NCI-H146 (cell line): ENCODE data around the gene SETD3.

Source experiments
- DNase-seq: peaks from one replicate; lab custom pipeline; 2025; lab: John Stamatoyannopoulos, UW

The SETD3 gene

DNA sequence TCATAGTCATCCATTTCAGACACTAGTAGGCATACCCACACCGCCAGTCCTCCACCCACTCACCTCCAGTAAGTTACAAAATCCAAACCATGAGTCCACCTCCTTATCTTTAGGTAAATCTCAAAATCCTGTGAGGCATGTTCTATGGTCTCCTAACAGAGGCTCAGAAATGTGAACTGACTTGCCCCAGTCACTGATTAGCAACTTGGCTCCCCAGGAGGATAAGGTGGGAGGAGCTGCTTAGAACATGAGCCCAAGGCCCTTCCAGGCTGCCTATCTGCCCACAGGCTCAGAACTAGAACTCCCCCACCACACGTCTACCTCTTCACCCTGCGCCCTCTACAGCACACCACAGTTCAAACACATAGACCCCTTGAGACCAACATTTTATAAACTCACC, 19.9 kb downstream of the SETD3 start:
- no peak for DNase-seq

GRCh38 chr14:99459481-99460100, 21.1 kb downstream of the SETD3 start:
- no peak for DNase-seq

GRCh38 chr14:99454246-99454645, 26.4 kb downstream of the SETD3 start:
- DNase-seq = no peak

- no peak for DNase-seq
Observed at GRCh38 chr14:99452968-99453367, 27.7 kb downstream of the SETD3 start.

GRCh38 chr14:99451234-99451633, 29.4 kb downstream of the SETD3 start:
- DNase-seq = no peak

- no peak for DNase-seq
Observed at GRCh38 chr14:99450266-99450665, 30.4 kb downstream of the SETD3 start.

- DNase-seq = no peak
Observed at GRCh38 chr14:99447739-99448138, 32.9 kb downstream of the SETD3 start.

- DNase-seq = no peak
Observed at GRCh38 chr14:99445931-99446330, 34.7 kb downstream of the SETD3 start.

GRCh38 chr14:99441918-99442317, 38.7 kb downstream of the SETD3 start:
- DNase-seq = no peak

DNA sequence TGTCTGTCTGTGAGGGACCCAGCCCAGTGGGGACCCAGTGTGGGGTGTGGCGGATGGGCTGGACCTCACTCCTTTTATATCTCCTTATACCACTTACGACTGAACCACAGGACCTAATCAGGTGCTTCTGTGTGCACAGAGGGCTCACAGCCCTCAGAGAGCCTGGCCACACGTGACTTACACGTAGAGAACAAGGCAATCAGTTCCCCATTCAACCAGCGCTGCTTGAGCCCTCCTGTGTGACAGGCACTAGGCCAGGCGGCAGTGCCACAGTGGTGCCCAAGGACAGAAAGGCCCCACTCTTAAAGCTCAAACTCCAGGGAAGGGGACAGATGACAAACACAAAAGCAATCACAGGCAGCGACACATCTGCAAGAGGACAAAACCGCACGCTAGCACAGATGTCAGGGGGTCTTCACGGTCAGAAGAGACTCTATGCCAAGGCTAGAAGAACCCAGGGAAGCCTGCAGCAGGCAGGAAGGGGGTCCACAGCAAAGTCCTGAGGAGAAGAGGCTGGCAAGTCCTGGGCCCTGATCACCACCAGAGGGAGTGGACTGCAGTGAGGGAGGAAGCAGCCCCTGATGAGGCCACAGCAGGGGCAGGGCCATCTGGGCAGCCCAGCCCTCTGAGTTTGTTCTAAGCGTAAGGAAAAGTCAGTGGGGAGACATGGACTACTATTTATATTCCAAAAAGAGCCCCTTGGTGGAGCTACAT, 39.3 kb downstream of the SETD3 start:
- DNase-seq = no peak

GRCh38 chr14:99440278-99440677, 40.4 kb downstream of the SETD3 start:
- no peak for DNase-seq

- DNase-seq = no peak
Observed at GRCh38 chr14:99437706-99438105, 43.0 kb downstream of the SETD3 start.

DNA sequence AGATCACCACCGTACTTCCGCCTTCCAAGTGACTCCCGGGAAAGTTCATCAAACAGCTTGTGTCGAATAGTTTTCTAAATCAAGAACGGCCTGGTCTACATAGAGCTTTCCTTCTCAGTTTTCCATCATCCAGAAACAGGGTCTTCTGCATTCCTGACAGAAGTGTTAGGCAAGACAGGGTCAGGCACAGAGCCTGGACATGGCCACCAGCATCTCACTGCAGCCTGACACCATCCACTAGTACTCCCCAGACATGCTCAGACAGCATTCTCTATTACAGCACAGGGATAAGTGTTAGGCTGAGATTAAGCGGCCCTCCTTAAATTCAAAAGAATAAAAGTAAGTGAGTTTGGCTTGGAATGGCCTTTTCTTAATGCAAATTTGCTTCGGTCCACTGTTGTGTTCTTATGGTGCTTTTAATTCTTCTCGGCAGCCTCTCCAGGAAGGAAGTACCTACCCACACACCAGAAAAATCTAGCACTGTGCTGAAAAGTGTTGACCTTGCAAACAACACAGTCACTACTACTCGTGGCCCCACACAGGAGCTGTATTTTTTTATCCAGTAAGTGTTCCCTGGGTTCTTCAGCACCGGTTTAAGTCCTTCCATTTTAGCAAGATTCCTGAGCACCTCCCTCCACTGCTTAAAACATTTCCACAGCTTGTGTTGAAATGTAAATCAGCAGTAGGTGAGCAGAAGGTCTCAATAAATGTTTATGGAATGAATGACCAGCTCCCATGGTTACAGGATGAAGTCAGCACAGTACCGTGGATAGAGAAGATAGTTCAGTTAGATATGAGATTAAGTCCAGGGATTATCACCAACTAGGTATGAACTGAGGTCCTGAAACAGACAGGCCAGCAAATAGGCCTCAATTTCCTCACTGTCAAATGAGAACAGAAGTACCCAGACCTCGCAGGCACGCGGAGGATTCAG, 44.1 kb downstream of the SETD3 start:
- no peak for DNase-seq

DNA sequence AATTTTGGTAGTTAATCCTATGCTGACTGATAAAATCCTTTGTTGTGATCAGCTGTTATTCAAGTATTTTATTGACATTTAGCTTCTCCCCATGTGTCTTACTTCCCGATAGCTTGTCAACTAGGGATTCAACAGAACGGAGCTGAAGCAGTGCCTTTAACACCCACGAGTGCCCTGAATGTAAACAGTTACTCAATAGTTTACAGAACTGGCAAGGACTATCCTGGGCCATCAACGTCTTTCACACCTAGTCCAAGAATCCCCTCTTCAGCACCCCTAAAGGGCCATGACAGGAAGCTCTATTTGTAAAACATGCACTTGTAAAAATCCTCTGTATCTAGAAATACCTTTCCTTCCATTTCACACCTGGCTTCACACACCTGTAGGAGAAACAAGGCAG, 45.3 kb downstream of the SETD3 start:
- no peak for DNase-seq

- no peak for DNase-seq
Observed at GRCh38 chr14:99432485-99432884, 48.2 kb downstream of the SETD3 start.

GRCh38 chr14:99431986-99432385, 48.7 kb downstream of the SETD3 start:
- no peak for DNase-seq

- no peak for DNase-seq
Observed at GRCh38 chr14:99430491-99430890, 50.2 kb downstream of the SETD3 start.

DNA sequence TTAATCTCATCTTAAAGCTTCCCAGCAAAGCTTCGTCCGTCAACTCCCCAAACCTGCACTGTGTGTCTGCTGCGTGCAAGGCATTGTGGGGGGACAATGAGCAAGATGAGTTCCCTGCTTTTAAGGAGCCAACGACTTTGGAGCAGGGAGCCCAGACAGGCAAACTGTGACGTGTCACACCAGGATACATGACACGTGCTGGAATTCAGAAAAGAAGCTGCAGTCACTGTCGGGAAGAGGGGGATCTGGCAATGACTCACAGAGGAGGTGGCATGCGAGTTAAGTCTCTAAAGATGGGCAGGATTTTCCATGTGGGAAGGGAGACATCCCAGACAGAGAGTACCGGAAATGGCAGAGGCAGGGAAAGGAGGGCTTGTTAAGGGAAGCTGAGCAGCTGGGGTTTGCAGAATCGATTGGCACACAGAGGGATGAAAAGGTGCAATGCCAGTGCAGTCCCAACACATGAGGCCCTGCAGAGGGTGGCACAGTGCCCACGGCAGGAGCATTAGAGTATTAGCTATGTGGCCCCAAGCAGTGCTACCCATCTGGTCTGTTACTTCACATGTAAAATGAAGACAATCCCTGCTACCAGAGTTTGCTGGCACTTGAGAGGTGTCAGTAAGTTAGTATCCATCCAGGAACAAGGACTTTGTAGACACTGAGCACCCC, 52.9 kb downstream of the SETD3 start:
- no peak for DNase-seq

DNA sequence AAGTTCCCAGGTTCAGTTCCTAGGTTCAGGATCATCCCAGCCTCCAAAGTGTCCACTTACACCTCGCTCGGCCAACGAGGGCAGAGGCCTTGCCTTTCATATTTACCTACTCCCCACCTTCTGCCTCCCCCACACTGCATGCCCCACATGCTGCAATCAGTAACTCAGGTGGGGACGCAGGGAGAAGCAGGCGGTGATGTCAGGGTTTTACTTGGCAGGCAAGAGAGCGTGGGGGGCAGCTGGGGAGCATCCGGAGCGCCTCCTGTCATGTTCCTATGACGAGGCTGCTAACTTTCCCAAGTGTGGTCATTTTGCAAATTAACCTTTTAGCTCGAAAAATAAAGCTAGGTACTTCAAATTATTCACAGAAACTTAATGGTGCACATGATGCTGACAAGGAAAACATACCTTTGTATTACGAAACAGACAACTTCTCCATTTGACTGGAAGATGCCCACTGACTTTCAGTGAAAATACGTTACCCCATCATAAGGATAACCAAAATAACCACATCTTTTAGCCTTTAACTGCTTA, 53.8 kb downstream of the SETD3 start:
- no peak for DNase-seq

DNA sequence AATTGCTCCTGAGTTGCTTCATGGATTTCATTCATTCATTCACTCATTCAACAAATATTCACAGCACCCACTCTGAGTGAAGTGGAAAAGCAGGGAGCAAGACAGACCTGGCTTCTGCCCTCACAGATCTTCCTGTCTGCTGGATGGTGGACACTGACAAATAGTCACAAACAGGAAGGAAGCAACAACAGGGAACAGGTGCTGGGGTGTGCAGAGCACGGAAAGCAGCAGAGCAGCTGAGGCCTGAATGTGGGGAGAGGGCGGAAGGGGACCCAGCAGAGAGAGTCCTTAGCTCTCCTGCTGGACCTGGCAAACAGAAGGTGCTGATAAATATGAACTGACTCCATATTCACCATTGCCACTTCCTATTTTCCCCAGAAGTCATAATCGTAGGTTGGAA, 54.4 kb downstream of the SETD3 start:
- no peak for DNase-seq

GRCh38 chr14:99425272-99425681, 55.4 kb downstream of the SETD3 start:
- DNase-seq = peak; percentile 64

- no peak for DNase-seq
Observed at GRCh38 chr14:99424306-99424877, 56.3 kb downstream of the SETD3 start.
